DMS 273 treated with DMSO at 0.1 percent for 48 hours (cell line): Measurements from ENCODE around the gene RNF144B.

Experiments
- DNase-seq: peaks from one replicate; lab custom pipeline; 2025; lab: John Stamatoyannopoulos, UW

The RNF144B gene

DNA sequence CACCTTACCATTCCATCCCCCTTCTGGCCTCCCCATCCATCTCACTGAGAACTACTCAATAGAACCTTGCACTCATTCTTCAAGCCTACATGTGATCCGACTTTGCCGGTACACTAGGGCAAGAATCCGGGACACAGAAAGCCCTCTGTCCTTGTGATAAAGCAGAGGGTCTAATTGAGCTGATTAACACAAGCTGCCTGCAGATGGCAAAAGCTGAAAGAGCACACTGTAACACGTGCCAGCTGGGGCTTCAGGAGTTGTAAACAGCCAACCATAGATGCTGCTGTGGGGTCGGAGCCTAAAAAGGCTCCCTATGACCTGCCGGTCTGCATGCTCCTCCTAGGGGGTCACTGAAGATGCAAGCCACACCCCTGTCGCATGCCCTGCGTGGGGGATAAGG is 124.1 kb downstream of the RNF144B start:
- DNase-seq: no peak

DNA sequence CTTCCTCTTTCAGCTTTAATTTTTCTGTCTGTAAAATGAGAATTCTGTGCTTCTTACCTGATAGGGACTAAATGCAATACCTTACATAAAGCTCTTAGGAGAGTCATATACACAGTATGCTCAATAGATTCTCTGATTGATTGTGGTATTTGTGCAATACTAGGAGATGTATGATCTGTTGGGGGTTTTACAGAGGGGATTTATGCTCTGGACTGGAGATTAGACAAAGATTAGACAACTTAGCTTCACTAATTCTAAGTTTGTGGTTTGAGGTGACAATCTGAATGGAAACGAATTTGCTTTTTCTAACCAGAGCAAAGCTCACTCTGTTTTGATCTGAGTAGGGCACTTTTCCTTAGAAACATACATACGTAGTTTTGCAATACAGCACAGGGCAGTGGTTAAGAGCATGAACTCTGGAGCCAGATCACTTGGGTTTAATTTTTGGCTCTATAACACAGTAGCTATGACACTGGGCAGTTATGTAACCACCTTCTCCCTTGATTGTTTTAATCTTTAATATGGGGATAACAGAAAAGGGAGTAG is 126.2 kb downstream of the RNF144B start:
- no peak for DNase-seq

DNA sequence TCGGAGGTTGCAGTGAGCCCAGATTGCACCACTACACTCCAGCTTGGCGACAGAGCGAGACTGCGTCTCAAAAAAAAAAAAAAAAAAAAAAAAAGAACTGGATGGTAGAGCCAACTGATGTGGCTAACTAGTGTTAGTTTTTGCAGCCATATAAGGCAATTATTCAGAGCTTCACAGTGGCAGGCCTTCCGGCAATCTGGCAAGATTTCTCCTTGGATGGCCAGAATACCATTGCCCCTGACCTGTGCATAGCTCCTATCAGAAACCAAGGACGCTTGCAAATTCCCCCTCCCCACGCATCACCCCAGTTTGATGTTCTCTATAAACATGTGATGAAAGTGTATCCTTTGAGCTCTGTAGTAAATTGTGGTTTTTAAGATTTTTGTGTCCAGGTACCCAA is 127.0 kb downstream of the RNF144B start:
- no peak for DNase-seq

DNA sequence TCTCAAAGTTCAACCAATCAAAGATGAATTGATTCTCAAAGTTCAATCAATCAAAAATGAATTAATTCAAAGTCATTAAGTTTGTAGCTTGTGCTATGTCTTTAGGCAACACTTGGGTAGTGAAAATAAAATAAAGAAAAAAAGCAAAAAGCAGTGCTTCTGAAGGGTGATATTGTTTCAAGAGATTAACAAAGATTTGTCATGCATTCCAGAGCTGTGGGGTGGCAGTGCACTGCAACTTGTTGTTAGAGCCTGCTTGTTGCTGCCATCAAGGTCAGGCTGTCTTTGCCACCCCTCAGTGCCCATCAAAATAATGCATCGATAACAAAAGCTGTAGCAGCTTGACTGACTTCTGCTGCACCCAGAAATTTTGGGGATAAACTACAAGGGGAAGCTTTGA is 128.6 kb downstream of the RNF144B start:
- no peak for DNase-seq
